HEK293 (cell line): ENCODE measurements around the gene PIGH.
"Not testable (repeated sequence)": the region's sequence is repeated elsewhere in the genome, so short reads cannot be mapped to it uniquely, and the experiment has no call there.

Experiments
- CTCF ChIA-PET: fragments of 350-600 bp; formaldehyde crosslinking; extraction: SDS; loops from one replicate; lab custom pipeline; 2021; ENCODE audit warnings: antibody characterized with exemption; lab: Yijun Ruan, JAX
- POLR2A ChIA-PET: fragments of 300-600 bp; formaldehyde crosslinking; extraction: SDS; loops from one replicate; lab custom pipeline; 2020; ENCODE audit warnings: antibody characterized with exemption, inconsistent platforms; lab: Yijun Ruan, JAX
- H3K27ac ChIP-seq: fragments of 200-500 bp; sonication (Bioruptor generic); 2 replicates; pipeline ENCODE4 v1.5.1; 2014; ENCODE audit warnings: low read depth, low read length, control low read depth, inconsistent platforms; ENCODE audit errors: extremely low read depth
- H3K36me3 ChIP-seq, 2 experiments: fragments of 200-500 bp in 1 of 2; sonication (Bioruptor generic) in 1 of 2; 1 replicate in 1 of 2; 2 replicates in 1 of 2; pipeline ENCODE4 v1.5.1; 2014 to 2017; ENCODE audit warnings: inconsistent platforms in 2 of 2, low read length in 2 of 2; ENCODE audit not compliant: control insufficient read depth in 2 of 2, insufficient read depth in 1 of 2
- H3K4me1 ChIP-seq: fragments of 200-500 bp; sonication (Bioruptor generic); 2 replicates; pipeline ENCODE4 v1.5.1; 2014; ENCODE audit warnings: mild to moderate bottlenecking, low read length, inconsistent platforms; ENCODE audit not compliant: control insufficient read depth, insufficient read depth
- H3K4me3 ChIP-seq: 2 replicates; pipeline ENCODE4 v1.5.1; 2011; ENCODE audit warnings: low read depth, mild to moderate bottlenecking, control low read depth, low read length, moderate library complexity
- H3K9me3 ChIP-seq: fragments of 200-500 bp; sonication (Bioruptor generic); 2 replicates; pipeline ENCODE4 v1.5.1; 2014; ENCODE audit warnings: low read depth, low read length, inconsistent platforms; ENCODE audit not compliant: control insufficient read depth, insufficient read depth
- ZNF10 ChIP-seq: fragments of 450-650 bp; formaldehyde crosslinking; IDR thresholded peaks from 2 replicates; pipeline ENCODE4 v1.5.1; 2017; ENCODE audit warnings: missing biosample characterization, missing genetic modification characterization
- ZNF140 ChIP-seq: fragments of 450-650 bp; formaldehyde crosslinking; IDR thresholded peaks from 2 replicates; pipeline ENCODE4 v1.5.1; 2016; ENCODE audit warnings: missing biosample characterization, missing genetic modification characterization
- ZNF155 ChIP-seq: fragments of 450-650 bp; formaldehyde crosslinking; IDR thresholded peaks from 2 replicates; pipeline ENCODE4 v1.5.1; 2016; ENCODE audit warnings: missing biosample characterization, missing genetic modification characterization
- ZNF157 ChIP-seq: fragments of 450-650 bp; formaldehyde crosslinking; IDR thresholded peaks from 2 replicates; pipeline ENCODE4 v1.5.1; 2016; ENCODE audit warnings: missing biosample characterization, missing genetic modification characterization
- ZNF211 ChIP-seq: fragments of 450-650 bp; formaldehyde crosslinking; IDR thresholded peaks from 2 replicates; pipeline ENCODE4 v1.5.1; 2016; ENCODE audit warnings: low read depth, missing biosample characterization, missing genetic modification characterization
- ZNF311 ChIP-seq: fragments of 450-650 bp; formaldehyde crosslinking; IDR thresholded peaks from 2 replicates; pipeline ENCODE4 v1.5.1; 2017; ENCODE audit warnings: missing biosample characterization, missing genetic modification characterization, borderline replicate concordance
- ZNF514 ChIP-seq: fragments of 450-650 bp; formaldehyde crosslinking; IDR thresholded peaks from 2 replicates; pipeline ENCODE4 v1.5.1; 2016; ENCODE audit warnings: missing biosample characterization, missing genetic modification characterization
- ZNF555 ChIP-seq: fragments of 450-650 bp; formaldehyde crosslinking; conservative IDR thresholded peaks from 2 replicates; pipeline ENCODE4 v1.5.1; 2017; ENCODE audit warnings: missing biosample characterization, mild to moderate bottlenecking, missing genetic modification characterization, inconsistent platforms
- ZNF610 ChIP-seq: fragments of 450-650 bp; formaldehyde crosslinking; IDR thresholded peaks from 2 replicates; pipeline ENCODE4 v1.5.1; 2016; ENCODE audit warnings: missing biosample characterization, missing genetic modification characterization, borderline replicate concordance
- ZNF629 ChIP-seq: fragments of 450-650 bp; formaldehyde crosslinking; IDR thresholded peaks from 2 replicates; pipeline ENCODE4 v1.5.1; 2017; ENCODE audit warnings: missing biosample characterization, missing genetic modification characterization
- ZNF677 ChIP-seq: fragments of 450-650 bp; IDR thresholded peaks from 2 replicates; pipeline ENCODE4 v1.5.0; 2018; ENCODE audit warnings: missing biosample characterization, mild to moderate bottlenecking, missing genetic modification characterization, moderate library complexity
- ZNF776 ChIP-seq: fragments of 450-650 bp; formaldehyde crosslinking; IDR thresholded peaks from 2 replicates; pipeline ENCODE4 v1.5.0; 2017; ENCODE audit warnings: missing biosample characterization, missing genetic modification characterization, borderline replicate concordance
- ZXDB ChIP-seq: fragments of 450-650 bp; formaldehyde crosslinking; IDR thresholded peaks from 2 replicates; pipeline ENCODE4 v1.5.1; 2016; ENCODE audit warnings: missing biosample characterization, missing genetic modification characterization
- TF ChIP-seq, protein P1 (sequence below): fragments of 450-650 bp; formaldehyde crosslinking; IDR thresholded peaks from 2 replicates; pipeline ENCODE4 v1.5.1; 2016; ENCODE audit warnings: missing biosample characterization, missing genetic modification characterization
- TF ChIP-seq, protein P2 (sequence below): fragments of 450-650 bp; formaldehyde crosslinking; IDR thresholded peaks from 2 replicates; pipeline ENCODE4 v1.5.1; 2017; ENCODE audit warnings: missing biosample characterization, missing genetic modification characterization

PIGH gene

DNA sequence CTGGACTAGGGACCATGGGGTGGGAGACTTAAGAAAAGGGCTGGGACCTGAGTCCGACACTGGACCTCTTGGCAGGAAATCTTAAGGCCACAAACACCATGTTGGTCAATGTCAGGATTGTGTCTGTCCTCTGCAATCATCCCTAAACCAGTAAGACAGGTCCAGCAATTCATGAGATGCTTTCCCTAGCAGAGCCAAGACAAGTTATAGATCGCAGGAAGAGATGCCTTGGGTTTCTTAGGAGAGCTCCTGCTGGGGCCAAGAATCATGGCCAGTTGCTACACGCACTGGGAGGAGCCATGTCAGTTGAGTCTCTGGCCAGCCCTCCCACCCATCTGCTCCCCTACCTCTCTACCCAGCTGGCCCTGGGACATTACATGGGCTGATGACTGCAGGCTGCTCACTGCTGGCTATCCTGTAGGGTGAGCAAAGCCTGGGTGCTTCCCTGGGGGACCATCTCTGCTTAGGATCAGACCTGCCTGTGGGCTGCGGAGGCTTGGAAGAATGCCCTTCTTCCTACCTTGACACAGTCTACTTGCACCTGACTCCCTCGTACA lies 52.8 kb downstream of the PIGH start:
- CTCF ChIA-PET: interaction anchor here (0.7 kb wide), 1 partner anchor 23 kb away, joined by 3 read pairs; no protein-coding TSS in a partner anchor
- no peak overlapping the region for H3K27ac ChIP-seq
- POLR2A ChIA-PET: interaction anchor here (1.5 kb wide), 1 partner anchor 14 kb away, joined by 3 read pairs; the partner anchor contains the start of gene PLEKHH1
- no peaks in the 10 kb centered on the region for H3K4me1 ChIP-seq
- no peak for TF ChIP-seq ZNF555 (tag by site-specific recombination)
- TF ChIP-seq, protein P1, sequence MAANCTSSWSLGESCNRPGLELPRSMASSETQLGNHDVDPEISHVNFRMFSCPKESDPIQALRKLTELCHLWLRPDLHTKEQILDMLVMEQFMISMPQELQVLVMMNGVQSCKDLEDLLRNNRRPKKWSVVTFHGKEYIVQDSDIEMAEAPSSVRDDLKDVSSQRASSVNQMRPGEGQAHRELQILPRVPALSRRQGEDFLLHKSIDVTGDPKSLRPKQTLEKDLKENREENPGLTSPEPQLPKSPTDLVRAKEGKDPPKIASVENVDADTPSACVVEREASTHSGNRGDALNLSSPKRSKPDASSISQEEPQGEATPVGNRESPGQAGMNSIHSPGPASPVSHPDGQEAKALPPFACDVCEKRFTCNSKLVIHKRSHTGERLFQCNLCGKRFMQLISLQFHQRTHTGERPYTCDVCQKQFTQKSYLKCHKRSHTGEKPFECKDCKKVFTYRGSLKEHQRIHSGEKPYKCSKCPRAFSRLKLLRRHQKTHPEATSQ (tag by site-specific recombination): no peak
- TF ChIP-seq ZNF610 (tag by site-specific recombination): no peak
- no peak for TF ChIP-seq ZNF514 (tag by site-specific recombination)
- TF ChIP-seq ZNF629 (tag by site-specific recombination): no peak
- no peak for TF ChIP-seq ZNF311 (tag by site-specific recombination)
- TF ChIP-seq ZNF677 (tag by site-specific recombination): no peak
- no peak overlapping the region for H3K4me3 ChIP-seq
- H3K36me3 ChIP-seq: peaks cover 23 to 26% of the 10 kb centered on the region in 2 experiments
- peaks cover 2% of the 10 kb centered on the region; the same call in 1 of the 2 replicates for H3K9me3 ChIP-seq

DNA sequence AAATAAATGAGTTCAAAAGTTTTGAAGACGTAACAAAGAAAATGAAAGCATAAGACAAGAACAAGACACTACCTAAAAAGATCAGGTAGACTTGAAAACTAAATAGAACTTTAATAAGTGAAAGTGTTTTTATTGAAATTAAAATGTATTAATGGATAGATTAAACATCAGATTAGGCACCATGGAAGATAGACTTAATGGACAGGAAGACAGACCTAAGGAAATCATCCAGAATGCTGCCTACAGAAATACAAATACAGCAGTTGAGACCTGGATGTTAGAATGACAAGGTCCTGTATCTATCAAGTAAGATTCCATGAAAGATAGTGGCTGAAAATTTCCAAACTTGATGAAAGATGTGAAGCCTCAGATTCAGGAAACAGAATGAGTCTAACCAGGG lies 55.5 kb downstream of the PIGH start:
- TF ChIP-seq ZNF776 (tag by site-specific recombination) (no peak), ZNF157 (tag by site-specific recombination) (no peak), ZNF155 (tag by site-specific recombination) (no peak), ZNF211 (no peak)
- Histone ChIP-seq H3K36me3 (peaks cover 23 to 31% of the 10 kb centered on the region in 2 experiments), H3K9me3 (peaks cover 2% of the 10 kb centered on the region; the same call in 1 of the 2 replicates), H3K27ac (no peak overlapping the region), H3K4me1 (no peaks in the 10 kb centered on the region), H3K4me3 (no peak overlapping the region)
- ChIA-PET POLR2A (no interaction called here), CTCF (interaction anchor here (1.7 kb wide), 2 partner anchors 18 kb away, joined by 9 to 14 read pairs; no protein-coding TSS in a partner anchor)

DNA sequence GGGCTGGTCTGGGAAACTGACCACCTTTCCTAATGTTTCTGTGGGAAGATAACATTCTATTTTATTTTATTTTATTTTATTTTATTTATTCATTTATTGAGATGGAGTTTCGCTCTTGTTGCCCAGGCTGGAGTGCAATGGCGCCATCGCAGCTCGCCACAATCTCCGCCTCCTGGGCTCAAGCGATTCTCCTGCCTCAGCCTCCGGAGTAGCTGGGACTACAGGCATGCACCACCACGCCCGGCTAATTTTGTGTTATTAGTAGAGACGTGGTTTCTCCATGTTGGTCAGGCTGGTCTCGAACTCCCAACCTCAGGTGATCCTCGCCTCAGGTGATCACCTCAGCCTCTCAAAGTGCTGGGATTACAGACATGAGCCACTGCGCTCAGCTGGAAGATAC lies 57.4 kb downstream of the PIGH start:
- not testable (repeated sequence) for H3K27ac ChIP-seq, H3K4me3 ChIP-seq, H3K4me1 ChIP-seq, H3K9me3 ChIP-seq
- CTCF ChIA-PET: interaction anchor here (0.6 to 1.3 kb wide), 5 partner anchors 18 to 244 kb away, joined by 3 to 6 read pairs (median 4); no protein-coding TSS in a partner anchor
- peaks cover 23 to 31% of the 10 kb centered on the region in 2 experiments for H3K36me3 ChIP-seq
- POLR2A ChIA-PET: interaction anchor here (0.8 kb wide), 1 partner anchor 10 kb away, joined by 4 read pairs; the partner anchor contains the start of gene PLEKHH1

DNA sequence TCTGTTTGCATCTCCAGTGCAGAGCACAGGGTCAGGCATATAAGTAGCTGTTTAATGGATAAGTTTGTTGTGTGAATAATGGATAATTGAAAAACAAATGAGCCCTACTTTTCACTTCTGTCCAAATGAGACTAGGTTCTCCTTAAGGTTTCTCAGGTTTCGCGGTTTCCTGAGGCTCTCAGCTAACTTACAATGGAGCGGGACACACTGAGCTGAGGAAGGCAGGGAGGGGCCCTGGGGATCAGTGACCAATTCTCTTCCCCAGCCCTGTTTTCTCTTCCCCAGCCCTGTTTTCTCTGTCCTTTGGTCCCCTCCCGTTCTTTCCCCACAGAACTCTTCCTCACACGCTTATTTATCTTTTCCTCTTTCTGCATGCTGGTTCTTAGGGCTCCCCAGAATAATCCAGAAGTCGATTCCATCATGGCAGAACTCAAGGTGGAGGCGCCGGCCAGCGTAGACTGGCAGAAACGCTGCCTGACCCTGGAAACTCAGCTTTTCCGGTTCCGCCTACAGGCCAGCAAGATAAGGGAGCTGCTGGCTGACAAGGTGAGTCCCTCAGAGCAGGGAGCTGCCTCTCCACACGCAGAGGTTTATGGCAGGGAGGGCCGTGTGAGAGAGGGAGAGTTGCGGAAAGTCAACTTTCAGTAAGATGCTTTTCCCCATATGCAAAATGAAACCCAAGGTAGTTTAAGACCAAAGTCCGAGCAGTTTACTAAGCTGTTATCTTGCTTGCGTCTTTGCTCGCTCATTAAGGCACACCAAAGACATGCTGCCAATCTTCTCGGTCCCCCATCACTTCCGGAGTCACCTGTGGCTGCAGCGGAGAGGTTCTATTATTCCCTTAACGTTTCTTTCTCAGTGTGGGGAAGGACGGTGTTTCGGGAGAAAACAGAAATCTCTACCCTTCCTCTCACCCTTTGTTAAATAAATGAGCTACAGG lies 58.4 kb downstream of the PIGH start:
- Histone ChIP-seq H3K4me3 (no peak overlapping the region), H3K4me1 (no peaks in the 10 kb centered on the region), H3K36me3 (peaks cover 23 to 28% of the 10 kb centered on the region in 2 experiments), H3K27ac (no peak overlapping the region), H3K9me3 (peaks cover 2% of the 10 kb centered on the region; the same call in 1 of the 2 replicates)
- TF ChIP-seq ZNF140: no peak
- TF ChIP-seq ZXDB (tag by site-specific recombination): no peak
- TF ChIP-seq, protein P2, sequence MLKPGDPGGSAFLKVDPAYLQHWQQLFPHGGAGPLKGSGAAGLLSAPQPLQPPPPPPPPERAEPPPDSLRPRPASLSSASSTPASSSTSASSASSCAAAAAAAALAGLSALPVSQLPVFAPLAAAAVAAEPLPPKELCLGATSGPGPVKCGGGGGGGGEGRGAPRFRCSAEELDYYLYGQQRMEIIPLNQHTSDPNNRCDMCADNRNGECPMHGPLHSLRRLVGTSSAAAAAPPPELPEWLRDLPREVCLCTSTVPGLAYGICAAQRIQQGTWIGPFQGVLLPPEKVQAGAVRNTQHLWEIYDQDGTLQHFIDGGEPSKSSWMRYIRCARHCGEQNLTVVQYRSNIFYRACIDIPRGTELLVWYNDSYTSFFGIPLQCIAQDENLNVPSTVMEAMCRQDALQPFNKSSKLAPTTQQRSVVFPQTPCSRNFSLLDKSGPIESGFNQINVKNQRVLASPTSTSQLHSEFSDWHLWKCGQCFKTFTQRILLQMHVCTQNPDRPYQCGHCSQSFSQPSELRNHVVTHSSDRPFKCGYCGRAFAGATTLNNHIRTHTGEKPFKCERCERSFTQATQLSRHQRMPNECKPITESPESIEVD: peak; percentile 60; the same call in 1 of the 2 replicates
- TF ChIP-seq ZNF10 (tag by site-specific recombination): no peak
- CTCF ChIA-PET: interaction anchor here (0.6 to 1.4 kb wide), 5 partner anchors 15 to 245 kb away, joined by 3 to 4 read pairs (median 4); no protein-coding TSS in a partner anchor
- POLR2A ChIA-PET: interaction anchor here (0.8 kb wide), 1 partner anchor 9 kb away, joined by 4 read pairs; the partner anchor contains the start of gene PLEKHH1
